ENCODE results near the gene DBX1. TPM values are rescaled to one million over a fixed set of nuclear protein-coding genes. Genes with fewer than 3 reads are reported as not detected.
A peak's percentile ranks its signal among the peaks of the same experiment; 100 is the strongest.

DBX1 gene
- total and polyA plus RNA-seq, 8 donors: not detected

- no peaks in the 10 kb centered on the region for H3K36me3 ChIP-seq
- no peak for TF ChIP-seq CTCF (IDR thresholded peaks at IDR 0.05)
- H3K27ac ChIP-seq: no peak overlapping the region
- peaks cover 84 to 100% of the 10 kb centered on the region in 2 donors for H3K27me3 ChIP-seq
- peaks cover 8 to 18% of the 10 kb centered on the region in 2 donors for H3K4me1 ChIP-seq
- peak in 1 of 4 donors; percentile 72 for DNase-seq
- no peak for ATAC-seq
- H3K9me3 ChIP-seq: no peaks in the 10 kb centered on the region
- intact Hi-C loops (cut with DNase I): no loop called here
- peak overlapping the region in 1 of 2 donors; percentile 9 for H3K4me3 ChIP-seq
Measured at GRCh38 chr11:20156876-20157613, 3.2 kb downstream of the DBX1 start.

GRCh38 chr11:20156280-20156875, 3.9 kb downstream of the DBX1 start:
- Histone ChIP-seq H3K27ac (no peak overlapping the region), H3K36me3 (no peaks in the 10 kb centered on the region), H3K9me3 (no peaks in the 10 kb centered on the region), H3K27me3 (peaks cover 77 to 93% of the 10 kb centered on the region in 2 donors), H3K4me1 (peaks cover 8 to 18% of the 10 kb centered on the region in 2 donors), H3K4me3 (peak overlapping the region in 1 of 2 donors; percentile 9)
- no peak for TF ChIP-seq CTCF (IDR thresholded peaks at IDR 0.05)
- DNase-seq: peak in 1 of 4 donors; percentile 68
- no peak for ATAC-seq
- intact Hi-C loops (cut with DNase I): no loop called here

- intact Hi-C loops (cut with DNase I): no loop called here
- no peak for TF ChIP-seq CTCF (IDR thresholded peaks at IDR 0.05)
- no peaks in the 10 kb centered on the region for H3K9me3 ChIP-seq
- H3K27me3 ChIP-seq: peaks cover 71 to 89% of the 10 kb centered on the region in 2 donors
- DNase-seq (no peak), ATAC-seq (no peak)
- no peak overlapping the region for H3K4me3 ChIP-seq
- H3K4me1 ChIP-seq: peaks cover 8 to 18% of the 10 kb centered on the region in 2 donors
- H3K36me3 ChIP-seq: no peaks in the 10 kb centered on the region
- H3K27ac ChIP-seq: no peak overlapping the region
Measured at GRCh38 chr11:20155683-20156279, 4.5 kb downstream of the DBX1 start.

GRCh38 chr11:20154381-20154780, 5.9 kb downstream of the DBX1 start:
- H3K36me3 ChIP-seq: no peaks in the 10 kb centered on the region
- TF ChIP-seq CTCF (IDR thresholded peaks at IDR 0.05): no peak

GRCh38 chr11:20138707-20139106, 21.6 kb downstream of the DBX1 start:
- TF ChIP-seq CTCF (IDR thresholded peaks at IDR 0.05): no peak
- no peak overlapping the region for H3K27ac ChIP-seq
- peaks cover 0 to 39% of the 10 kb centered on the region in 2 donors for H3K27me3 ChIP-seq
- H3K4me3 ChIP-seq: no peak overlapping the region
- no peak for DNase-seq
- intact Hi-C loops (cut with DNase I): no loop called here
- H3K4me1 ChIP-seq: no peaks in the 10 kb centered on the region
- no peaks in the 10 kb centered on the region for H3K9me3 ChIP-seq
- no peaks in the 10 kb centered on the region for H3K36me3 ChIP-seq
- no peak for ATAC-seq

More at GRCh38 chr11:20154381-20154780, 5.9 kb downstream of the DBX1 start:
- H3K4me1 ChIP-seq: peaks cover 8 to 18% of the 10 kb centered on the region in 2 donors
- DNase-seq: no peak
- H3K4me3 ChIP-seq: no peak overlapping the region
- no peak overlapping the region for H3K27ac ChIP-seq
- no peak for ATAC-seq
- no peaks in the 10 kb centered on the region for H3K9me3 ChIP-seq
- intact Hi-C loops (cut with DNase I): no loop called here
- peaks cover 57 to 89% of the 10 kb centered on the region in 2 donors for H3K27me3 ChIP-seq

Measured in left lung (tissue), 10 donors.